Skin of body (tissue), 2 donors: Measurements from ENCODE around the gene SH3D19. TPM values are rescaled to one million over a fixed set of nuclear protein-coding genes. Genes with fewer than 3 reads are reported as not detected.
"Not testable (repeated sequence)": the region's sequence is repeated elsewhere in the genome, so short reads cannot be mapped to it uniquely, and the experiment has no call there.

Experiments used
- DNase-seq: peaks from one replicate; lab custom pipeline; 2025; lab: John Stamatoyannopoulos, UW
- total RNA-seq: library from RNA; depleted of rRNA; stranded (reverse); fragments of >200 nt; gene quantifications from one replicate; pipeline ENCODE4 v1.2.3, GENCODE V29; 2014

The SH3D19 gene
- total RNA-seq, 1 donor from 2014 or later, result 47.8 TPM

GRCh38 chr4:151323667-151324066, 1.7 kb downstream of the SH3D19 start:
- DNase-seq, result no peak

- no peak for DNase-seq
Measured at GRCh38 chr4:151322570-151322969, 2.8 kb downstream of the SH3D19 start.

- DNase-seq, result not testable (repeated sequence)
Measured at GRCh38 chr4:151322161-151322560, 3.2 kb downstream of the SH3D19 start.

- no peak for DNase-seq
Measured at GRCh38 chr4:151321586-151321985, 3.8 kb downstream of the SH3D19 start.

GRCh38 chr4:151319490-151319889, 5.9 kb downstream of the SH3D19 start:
- DNase-seq, result no peak

GRCh38 chr4:151318307-151319006, 6.9 kb downstream of the SH3D19 start:
- no peak for DNase-seq

DNA sequence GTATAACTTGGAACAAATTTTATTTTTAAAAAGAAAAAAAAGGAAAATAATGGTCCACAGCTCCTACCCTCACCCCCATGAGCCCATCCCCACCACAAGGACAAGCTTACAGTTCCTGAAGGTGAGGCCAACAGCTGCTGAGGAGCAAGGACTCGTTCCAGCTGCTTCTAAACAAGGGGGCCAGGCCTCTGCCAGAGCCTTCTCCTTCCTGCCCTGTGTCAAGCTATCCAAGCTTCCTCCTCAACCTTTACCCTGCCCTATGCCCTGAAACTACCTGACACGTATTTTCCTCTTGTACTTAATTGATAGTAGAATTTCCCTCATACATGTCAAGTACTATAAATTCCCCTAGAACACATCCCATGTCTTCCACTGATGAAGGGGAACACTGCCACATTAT, 8.8 kb downstream of the SH3D19 start:
- DNase-seq, result no peak

- DNase-seq, result no peak
Measured at GRCh38 chr4:151315212-151315886, 10.1 kb downstream of the SH3D19 start.

DNA sequence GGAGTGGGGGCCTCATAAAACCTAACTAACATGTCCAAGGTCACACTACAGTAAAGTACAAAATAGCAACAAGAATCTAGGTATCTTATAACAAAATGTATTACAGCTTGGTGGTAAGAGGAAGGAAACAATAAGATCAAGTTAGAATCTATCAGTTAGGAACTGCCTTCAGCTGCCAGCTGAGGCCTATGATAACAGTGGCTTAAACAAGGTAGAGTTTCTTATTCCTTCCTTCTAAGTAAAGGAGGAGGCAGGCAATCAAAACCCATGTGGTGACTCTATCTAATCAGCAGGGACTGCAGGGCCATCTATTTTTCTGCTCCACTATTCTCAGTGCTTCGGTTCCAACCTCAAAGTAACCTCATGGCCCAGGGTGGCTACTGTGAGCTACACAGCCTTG, 10.9 kb downstream of the SH3D19 start:
- no peak for DNase-seq

DNA sequence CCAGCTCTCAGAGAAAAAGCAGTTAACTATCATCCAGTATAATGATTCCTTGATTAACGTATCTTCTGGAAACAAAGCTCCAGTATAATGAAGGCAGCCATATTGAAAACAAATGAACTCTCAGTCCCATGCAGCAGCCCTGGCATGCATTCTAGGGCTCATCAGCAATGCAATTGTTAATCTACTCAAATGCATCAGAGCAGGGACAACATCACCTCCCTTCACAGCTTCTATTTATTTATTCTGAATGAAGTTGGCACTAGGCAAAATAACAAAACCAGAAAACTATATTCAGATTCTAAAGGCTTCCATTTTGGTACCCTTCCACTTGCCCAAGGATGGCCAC, 11.4 kb downstream of the SH3D19 start:
- DNase-seq, result no peak

GRCh38 chr4:151313306-151314009, 11.9 kb downstream of the SH3D19 start:
- no peak for DNase-seq

GRCh38 chr4:151310124-151310728, 15.2 kb downstream of the SH3D19 start:
- DNase-seq, result no peak

- DNase-seq, result no peak
Measured at GRCh38 chr4:151304755-151305154, 20.6 kb downstream of the SH3D19 start.

DNA sequence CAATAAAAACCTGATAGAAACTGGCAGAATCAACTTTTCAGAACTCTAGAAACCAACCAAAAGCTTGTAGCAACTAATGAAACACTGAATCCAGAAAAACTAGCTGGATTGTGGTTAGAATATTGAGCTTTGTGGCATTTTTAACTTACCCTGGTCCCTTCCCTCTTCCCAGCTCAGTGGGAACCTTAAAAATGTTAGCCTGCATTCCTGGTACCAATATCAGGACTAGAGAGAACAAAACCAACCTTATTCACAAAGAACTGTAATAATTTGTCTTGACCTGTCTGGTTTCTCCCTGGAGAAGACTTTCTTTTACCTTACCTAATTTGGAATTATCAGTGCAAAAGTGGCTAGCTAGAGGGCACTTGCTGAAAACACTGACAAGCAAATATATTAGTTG, 21.2 kb downstream of the SH3D19 start:
- no peak for DNase-seq

- no peak for DNase-seq
Measured at GRCh38 chr4:151302432-151302831, 23.0 kb downstream of the SH3D19 start.

DNA sequence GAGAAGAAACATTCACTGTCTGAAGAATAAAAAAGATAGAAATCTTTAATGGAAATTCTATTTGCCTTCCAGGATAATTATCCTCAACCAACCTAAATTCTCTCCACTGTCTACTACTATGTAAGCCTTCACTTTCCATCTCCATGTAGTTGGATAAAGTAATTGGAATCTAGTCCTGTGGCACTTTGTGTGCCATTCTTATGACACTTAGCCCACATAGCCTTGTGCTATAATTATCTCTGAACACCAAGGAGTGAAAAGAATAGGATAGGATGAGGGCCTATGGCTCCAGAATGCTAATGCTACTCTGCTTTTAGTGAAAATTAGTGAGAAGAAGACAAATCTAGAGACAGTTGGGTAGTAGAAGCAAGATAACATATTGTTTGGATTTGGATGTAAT, 28.2 kb downstream of the SH3D19 start:
- DNase-seq, result no peak

GRCh38 chr4:151296227-151296626, 29.2 kb downstream of the SH3D19 start:
- DNase-seq, result no peak

DNA sequence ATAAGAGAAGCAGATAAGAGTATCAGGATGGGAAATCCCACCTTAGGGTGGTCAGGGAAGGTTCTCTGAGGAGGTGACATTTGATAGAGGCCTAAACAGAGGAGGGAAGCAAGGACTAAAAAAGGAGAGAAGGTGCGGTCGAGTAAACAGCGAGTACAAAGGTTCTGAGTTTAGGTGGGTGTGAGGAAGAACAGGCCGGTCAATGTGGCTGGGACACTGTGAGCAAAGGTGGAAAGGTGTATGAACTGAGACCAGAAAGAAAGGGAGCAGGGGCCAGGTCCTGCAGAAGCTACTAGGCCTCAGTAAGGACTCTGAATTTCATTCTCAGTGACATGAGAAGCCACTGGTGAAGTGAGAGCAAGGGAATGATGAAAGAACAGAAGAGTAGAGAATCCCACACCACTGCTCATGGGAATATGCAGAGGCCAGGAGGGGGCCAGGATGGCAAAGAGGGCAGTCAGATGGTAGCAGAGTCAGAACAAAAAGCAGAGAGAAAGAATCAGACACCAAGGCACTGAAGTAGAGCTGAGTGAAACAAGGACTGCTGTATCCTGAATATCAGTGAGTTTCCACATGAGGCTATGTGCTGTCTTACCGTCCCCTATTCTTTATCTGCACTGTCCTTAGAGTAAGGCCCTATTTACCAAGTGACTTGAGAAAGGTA, 30.4 kb downstream of the SH3D19 start:
- no peak for DNase-seq

GRCh38 chr4:151292038-151292437, 33.4 kb downstream of the SH3D19 start:
- no peak for DNase-seq

DNA sequence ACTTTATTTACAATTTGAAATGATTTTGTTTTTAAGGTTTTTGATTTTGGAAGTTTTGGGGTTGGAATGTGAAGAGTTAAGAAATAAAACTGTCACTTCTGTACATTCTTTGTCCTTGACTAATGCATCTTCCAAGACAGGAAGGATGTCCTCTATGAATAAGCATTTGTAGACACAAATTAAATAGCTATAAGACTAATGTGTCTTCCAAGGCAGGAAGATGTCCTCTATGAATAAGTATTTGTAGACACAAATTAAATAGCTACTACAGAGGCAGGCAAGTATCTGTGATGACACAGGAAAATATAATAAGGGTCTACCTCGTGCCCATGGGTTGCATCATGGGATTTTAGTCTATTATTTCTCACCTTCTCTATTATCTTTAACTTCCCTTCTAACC, 33.9 kb downstream of the SH3D19 start:
- DNase-seq, result no peak

DNA sequence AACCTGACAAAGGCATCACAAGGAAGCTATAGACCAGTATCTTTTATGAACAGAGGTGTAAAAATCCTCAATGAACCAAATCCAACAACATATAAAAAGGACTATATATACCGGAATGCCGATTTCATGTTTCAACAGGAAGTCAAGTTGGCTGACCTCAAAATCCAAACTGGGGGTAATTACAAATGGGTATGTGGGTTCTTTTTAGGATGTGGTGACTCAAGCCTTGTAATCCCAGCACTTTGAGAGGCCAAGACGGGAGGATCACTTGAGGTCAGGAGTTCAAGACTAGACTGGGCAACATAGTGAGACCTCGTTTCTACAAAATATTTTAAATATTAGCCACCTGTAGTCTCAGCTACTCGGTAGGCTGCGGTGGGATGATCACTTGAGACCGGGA, 38.0 kb downstream of the SH3D19 start:
- DNase-seq, result no peak
